T-cell (primary cell): ENCODE measurements around the gene FAM162B. TPM values are rescaled to one million over a fixed set of nuclear protein-coding genes. Genes with fewer than 3 reads are reported as not detected.

Experiments used
- ATAC-seq, 4 experiments: fragments of 200-7000 bp in 3 of 4; fragments of 150-1000 bp in 1 of 4; cut with Tn5 transposase; replicated peaks in 1 of 4; 1 replicate in 3 of 4; 2 replicates in 1 of 4; pipeline ENCODE4 v1.10.0; 2021; ENCODE audit warnings: moderate library complexity in 3 of 4, mild to moderate bottlenecking in 2 of 4, moderate number of reproducible peaks in 1 of 4
- CTCF ChIA-PET, 2 donors: fragments of 300-600 bp; sonication (Branson Sonifier 250); formaldehyde crosslinking; loops; one replicate each; lab custom pipeline; 2022; ENCODE audit warnings: antibody characterized with exemption in 2 of 2; lab: Charles Lee
- POLR2A ChIA-PET, 2 donors: fragments of 300-600 bp; sonication (Branson Sonifier 250); formaldehyde crosslinking; loops; one replicate each; lab custom pipeline; 2022; ENCODE audit warnings: antibody characterized with exemption in 2 of 2; lab: Charles Lee
- DNase-seq, 35 experiments: peaks; one replicate each; pipeline versions ENCODE4 v3.0.0 to v3.0.0-alpha.2; 2013 to 2023
- H3K27ac ChIP-seq: one replicate; pipeline ENCODE4 v1.5.1; 2013; ENCODE audit warnings: low read length
- H3K27me3 ChIP-seq, 2 experiments: replicated peaks in 1 of 2; 1 replicate in 1 of 2; 2 replicates in 1 of 2; pipeline versions ENCODE4 v1.6.1 to v1.7.0; 2013; ENCODE audit warnings: low read length in 1 of 2, mixed read lengths in 1 of 2; ENCODE audit not compliant: control insufficient read depth in 2 of 2, insufficient read depth in 2 of 2; ENCODE audit errors: extremely low read depth in 1 of 2
- H3K36me3 ChIP-seq, 2 donors: 1 replicate in 1 of 2; 2 replicates in 1 of 2; pipeline versions ENCODE4 v1.6.1 to v1.7.0; 2013; ENCODE audit warnings: low read length in 1 of 2; ENCODE audit not compliant: control insufficient read depth in 2 of 2, insufficient read depth in 1 of 2; ENCODE audit errors: extremely low read depth in 1 of 2
- H3K4me1 ChIP-seq, 2 experiments: 1 replicate in 1 of 2; 2 replicates in 1 of 2; pipeline versions ENCODE4 v1.6.1 to v1.7.0; 2013; ENCODE audit warnings: low read length in 2 of 2, mixed read lengths in 1 of 2; ENCODE audit not compliant: insufficient read depth in 2 of 2, control insufficient read depth in 1 of 2; ENCODE audit errors: extremely low read depth in 1 of 2
- H3K4me3 ChIP-seq, 2 donors: 1 replicate in 1 of 2; 2 replicates in 1 of 2; pipeline versions ENCODE4 v1.5.1 to v1.7.0; 2013; ENCODE audit warnings: mild to moderate bottlenecking in 2 of 2, low read length in 1 of 2, moderate library complexity in 1 of 2; ENCODE audit not compliant: control insufficient read depth in 1 of 2; ENCODE audit errors: extremely low read depth in 1 of 2
- H3K9me3 ChIP-seq: 2 replicates; pipeline ENCODE4 v1.7.0; 2013
- H3K27ac Mint-ChIP-seq, 2 donors: one replicate each; pipeline ENCODE4 v1.8.0; 2020 to 2021; ENCODE audit warnings: mild to moderate bottlenecking in 2 of 2, mixed read lengths in 2 of 2
- H3K27me3 Mint-ChIP-seq, 2 donors: one replicate each; pipeline ENCODE4 v1.8.0; 2021 to 2022; ENCODE audit warnings: mixed read lengths in 2 of 2
- H3K36me3 Mint-ChIP-seq: one replicate; pipeline ENCODE4 v1.8.0; 2021; ENCODE audit warnings: mixed read lengths
- H3K4me1 Mint-ChIP-seq, 3 donors: one replicate each; pipeline ENCODE4 v1.8.0; 2020 to 2022; ENCODE audit warnings: mixed read lengths in 3 of 3, mild to moderate bottlenecking in 1 of 3
- H3K4me3 Mint-ChIP-seq, 3 donors: one replicate each; pipeline ENCODE4 v1.8.0; 2020 to 2022; ENCODE audit warnings: mild to moderate bottlenecking in 3 of 3, mixed read lengths in 3 of 3, moderate library complexity in 3 of 3
- H3K9me3 Mint-ChIP-seq, 3 donors: one replicate each; pipeline ENCODE4 v1.8.0; 2020 to 2022; ENCODE audit warnings: mixed read lengths in 3 of 3
- WGBS: methylation state at CpG from one replicate; pipeline ENCODE4 v1.1.5; 2013; ENCODE audit warnings: missing lambda C conversion rate; ENCODE audit not compliant: insufficient coverage; 5-methylcytosine and 5-hydroxymethylcytosine counted together
- total RNA-seq, 35 experiments: library from RNA in 6 of 35; stranded (reverse) in 6 of 35; fragments of 120-200 nt in 1 of 35; gene quantifications; one replicate each; pipeline versions ENCODE4 v1.2.1 to v1.2.4 and lab custom pipeline; 2013 to 2026

FAM162B gene
- total RNA-seq, 5 donors from 2014 or later (not counting 1 experiment from before 2014, with no cell fraction given): not detected

- ATAC-seq: no peak
- H3K4me3 Mint-ChIP-seq: peak overlapping the region in 2 of 3 donors; percentile 49 to 73
- WGBS: 48% methylated on average over 14 of the region's 19 CpGs
- H3K27ac ChIP-seq: no peak overlapping the region
- H3K36me3 Mint-ChIP-seq: no peaks in the 10 kb centered on the region
- H3K4me1 Mint-ChIP-seq: peaks cover 11 to 15% (median 14%) of the 10 kb centered on the region in 3 donors
- H3K27ac Mint-ChIP-seq: no peak overlapping the region
- peaks cover 0 to 8% of the 10 kb centered on the region in 2 experiments for H3K4me1 ChIP-seq
- peaks cover 3 to 23% of the 10 kb centered on the region in 2 experiments for H3K27me3 ChIP-seq
- no peaks in the 10 kb centered on the region for H3K9me3 ChIP-seq
- H3K36me3 ChIP-seq: no peaks in the 10 kb centered on the region
- CTCF ChIA-PET: no interaction called here
- H3K27me3 Mint-ChIP-seq: peaks cover 36 to 52% of the 10 kb centered on the region in 2 donors
- no peaks in the 10 kb centered on the region for H3K9me3 Mint-ChIP-seq
- DNase-seq: no peak
- H3K4me3 ChIP-seq: peak overlapping the region in 1 of 2 donors; percentile 36
- POLR2A ChIA-PET: no interaction called here
Observed at GRCh38 chr6:116764629-116764960, 924 bp downstream of the FAM162B start.

GRCh38 chr6:116763906-116764628 is 1.5 kb downstream of the FAM162B start:
- H3K4me1 ChIP-seq: peaks cover 0 to 8% of the 10 kb centered on the region in 2 experiments
- peaks cover 3 to 23% of the 10 kb centered on the region in 2 experiments for H3K27me3 ChIP-seq
- peak overlapping the region in 1 of 3 donors; percentile 73 for H3K4me3 Mint-ChIP-seq
- peaks cover 11 to 15% (median 14%) of the 10 kb centered on the region in 3 donors for H3K4me1 Mint-ChIP-seq
- no peak overlapping the region for H3K4me3 ChIP-seq
- H3K9me3 ChIP-seq: no peaks in the 10 kb centered on the region
- H3K36me3 ChIP-seq: no peaks in the 10 kb centered on the region
- no peaks in the 10 kb centered on the region for H3K9me3 Mint-ChIP-seq
- H3K27ac Mint-ChIP-seq: no peak overlapping the region
- H3K27ac ChIP-seq: no peak overlapping the region
- DNase-seq (no peak), ATAC-seq (no peak)
- 92% methylated on average over 2 of the region's 11 CpGs for WGBS
- peaks cover 38 to 49% of the 10 kb centered on the region in 2 donors for H3K27me3 Mint-ChIP-seq
- CTCF ChIA-PET: no interaction called here
- H3K36me3 Mint-ChIP-seq: no peaks in the 10 kb centered on the region
- POLR2A ChIA-PET: no interaction called here

- no peak for ATAC-seq
- Histone ChIP-seq H3K4me3 (no peak overlapping the region), H3K27ac (no peak overlapping the region), H3K27me3 (peaks cover 3 to 20% of the 10 kb centered on the region in 2 experiments), H3K9me3 (no peaks in the 10 kb centered on the region), H3K4me1 (peaks cover 0 to 8% of the 10 kb centered on the region in 2 experiments), H3K36me3 (no peaks in the 10 kb centered on the region)
- POLR2A ChIA-PET: no interaction called here
- no peak overlapping the region for H3K4me3 Mint-ChIP-seq
- H3K4me1 Mint-ChIP-seq: peaks cover 11 to 15% (median 14%) of the 10 kb centered on the region in 3 donors
- H3K27me3 Mint-ChIP-seq: peaks cover 38 to 45% of the 10 kb centered on the region in 2 donors
- CTCF ChIA-PET: no interaction called here
- no peak overlapping the region for H3K27ac Mint-ChIP-seq
- no peak for DNase-seq
- no peaks in the 10 kb centered on the region for H3K36me3 Mint-ChIP-seq
- no peaks in the 10 kb centered on the region for H3K9me3 Mint-ChIP-seq
Observed at GRCh38 chr6:116763048-116763447, 2.5 kb downstream of the FAM162B start.

- CTCF ChIA-PET: interaction anchor here in 1 of 2 donors (0.8 kb wide), 1 partner anchor 133 kb away, joined by 3 read pairs; no protein-coding TSS in a partner anchor
- Mint-ChIP-seq H3K27ac (no peak overlapping the region), H3K27me3 (peaks cover 33 to 40% of the 10 kb centered on the region in 2 donors), H3K9me3 (no peaks in the 10 kb centered on the region), H3K4me1 (peaks cover 11 to 15% (median 14%) of the 10 kb centered on the region in 3 donors), H3K36me3 (no peaks in the 10 kb centered on the region), H3K4me3 (no peak overlapping the region)
- Histone ChIP-seq H3K4me1 (peaks cover 0 to 8% of the 10 kb centered on the region in 2 experiments), H3K9me3 (no peaks in the 10 kb centered on the region), H3K27me3 (peaks cover 8 to 24% of the 10 kb centered on the region in 2 experiments), H3K36me3 (no peaks in the 10 kb centered on the region), H3K4me3 (no peak overlapping the region), H3K27ac (no peak overlapping the region)
- ATAC-seq (no peak), DNase-seq (no peak)
- POLR2A ChIA-PET: no interaction called here
- WGBS: no CpG with 5 or more reads among the region's 1 CpG
Observed at GRCh38 chr6:116762235-116762634, 3.3 kb downstream of the FAM162B start.

- H3K27ac Mint-ChIP-seq: no peak overlapping the region
- CTCF ChIA-PET: interaction anchor here in 1 of 2 donors (0.8 kb wide), 1 partner anchor 133 kb away, joined by 3 read pairs; no protein-coding TSS in a partner anchor
- H3K36me3 Mint-ChIP-seq: no peaks in the 10 kb centered on the region
- H3K27me3 Mint-ChIP-seq: peaks cover 29 to 36% of the 10 kb centered on the region in 2 donors
- H3K4me3 Mint-ChIP-seq: no peak overlapping the region
- no peaks in the 10 kb centered on the region for H3K9me3 Mint-ChIP-seq
- Histone ChIP-seq H3K9me3 (no peaks in the 10 kb centered on the region), H3K27ac (no peak overlapping the region), H3K27me3 (peaks cover 8 to 24% of the 10 kb centered on the region in 2 experiments), H3K4me1 (peaks cover 0 to 8% of the 10 kb centered on the region in 2 experiments), H3K4me3 (no peak overlapping the region), H3K36me3 (no peaks in the 10 kb centered on the region)
- ATAC-seq: no peak
- peaks cover 11 to 15% (median 14%) of the 10 kb centered on the region in 3 donors for H3K4me1 Mint-ChIP-seq
- DNase-seq: no peak
- WGBS: 60% methylated on average over 1 of the region's 4 CpGs
- POLR2A ChIA-PET: no interaction called here
Observed at GRCh38 chr6:116761779-116762178, 3.7 kb downstream of the FAM162B start.

- H3K4me1 ChIP-seq: no peaks in the 10 kb centered on the region
- DNase-seq (no peak), ATAC-seq (no peak)
- Mint-ChIP-seq H3K36me3 (no peaks in the 10 kb centered on the region), H3K4me1 (no peaks in the 10 kb centered on the region), H3K27ac (no peak overlapping the region), H3K27me3 (peaks cover 4 to 8% of the 10 kb centered on the region in 2 donors), H3K9me3 (peaks cover 13 to 42% (median 16%) of the 10 kb centered on the region in 3 donors), H3K4me3 (no peak overlapping the region)
- no CpG with 5 or more reads among the region's 5 CpGs for WGBS
- H3K9me3 ChIP-seq: no peaks in the 10 kb centered on the region
- POLR2A ChIA-PET: no interaction called here
- H3K36me3 ChIP-seq: no peaks in the 10 kb centered on the region
- H3K27me3 ChIP-seq: peaks cover 0 to 2% of the 10 kb centered on the region in 2 experiments
- no peak overlapping the region for H3K4me3 ChIP-seq
- no peak overlapping the region for H3K27ac ChIP-seq
- CTCF ChIA-PET: no interaction called here
Observed at GRCh38 chr6:116745176-116745575, 20.3 kb downstream of the FAM162B start.
